GM12874 (cell line): ENCODE data around the gene SEMA4D.

Experiments used
- CTCF ChIP-seq: IDR thresholded peaks from 2 replicates; pipeline ENCODE4 v1.5.1; 2011; ENCODE audit warnings: low read depth, mild to moderate bottlenecking, control low read depth, low read length, moderate library complexity; ENCODE audit not compliant: insufficient read depth

SEMA4D gene

GRCh38 chr9:89478821-89479668 is 18.9 kb downstream of the SEMA4D start:
- TF ChIP-seq CTCF, result no peak

- no peak for TF ChIP-seq CTCF
Observed at GRCh38 chr9:89477811-89478630, 19.9 kb downstream of the SEMA4D start.

- TF ChIP-seq CTCF, result no peak
Observed at GRCh38 chr9:89477384-89477783, 20.5 kb downstream of the SEMA4D start.

GRCh38 chr9:89476546-89476945 is 21.4 kb downstream of the SEMA4D start:
- TF ChIP-seq CTCF, result no peak

- TF ChIP-seq CTCF, result no peak
Observed at GRCh38 chr9:89475891-89476440, 21.9 kb downstream of the SEMA4D start.

- TF ChIP-seq CTCF, result no peak
Observed at GRCh38 chr9:89474939-89475338, 23.0 kb downstream of the SEMA4D start.
